ENCODE measurements around the gene ASCL2.

The ASCL2 gene

GRCh38 chr11:2270322-2271076, at the start of gene ASCL2:
Gene ASCL2 (minus strand): TSS chr11:2270588. CDS start chr11:2270332, 256 bp downstream.
- in situ Hi-C loops (cut with HindIII; ENCODE audit: low sequenced_read_pairs) = no loop called here

GRCh38 chr11:2319791-2320472, 49.5 kb upstream of the ASCL2 start:
- in situ Hi-C loops (cut with HindIII; ENCODE audit: low sequenced_read_pairs) = no loop called here

- in situ Hi-C loops (cut with HindIII; ENCODE audit: low sequenced_read_pairs) = no loop called here
Measured at GRCh38 chr11:2318707-2319106, 48.3 kb upstream of the ASCL2 start.

- in situ Hi-C loops (cut with HindIII; ENCODE audit: low sequenced_read_pairs) = no loop called here
Measured at GRCh38 chr11:2318123-2318522, 47.7 kb upstream of the ASCL2 start.

GRCh38 chr11:2317354-2318050, 47.1 kb upstream of the ASCL2 start:
- in situ Hi-C loops (cut with HindIII; ENCODE audit: low sequenced_read_pairs) = no loop called here

- in situ Hi-C loops (cut with HindIII; ENCODE audit: low sequenced_read_pairs) = no loop called here
Measured at GRCh38 chr11:2316963-2317244, 46.5 kb upstream of the ASCL2 start.

- in situ Hi-C loops (cut with HindIII; ENCODE audit: low sequenced_read_pairs) = no loop called here
Measured at GRCh38 chr11:2316169-2316962, 46.0 kb upstream of the ASCL2 start.

- in situ Hi-C loops (cut with HindIII; ENCODE audit: low sequenced_read_pairs) = no loop called here
Measured at GRCh38 chr11:2315395-2316168, 45.2 kb upstream of the ASCL2 start.

- in situ Hi-C loops (cut with HindIII; ENCODE audit: low sequenced_read_pairs) = no loop called here
Measured at GRCh38 chr11:2314525-2315394, 44.4 kb upstream of the ASCL2 start.

GRCh38 chr11:2314136-2314524, 43.7 kb upstream of the ASCL2 start:
- in situ Hi-C loops (cut with HindIII; ENCODE audit: low sequenced_read_pairs) = no loop called here

GRCh38 chr11:2313051-2313951, 42.9 kb upstream of the ASCL2 start:
- in situ Hi-C loops (cut with HindIII; ENCODE audit: low sequenced_read_pairs) = no loop called here

- in situ Hi-C loops (cut with HindIII; ENCODE audit: low sequenced_read_pairs) = no loop called here
Measured at GRCh38 chr11:2312232-2313042, 42.0 kb upstream of the ASCL2 start.

- in situ Hi-C loops (cut with HindIII; ENCODE audit: low sequenced_read_pairs) = no loop called here
Measured at GRCh38 chr11:2311353-2312133, 41.2 kb upstream of the ASCL2 start.

- in situ Hi-C loops (cut with HindIII; ENCODE audit: low sequenced_read_pairs) = no loop called here
Measured at GRCh38 chr11:2310786-2311352, 40.5 kb upstream of the ASCL2 start.

- in situ Hi-C loops (cut with HindIII; ENCODE audit: low sequenced_read_pairs) = no loop called here
Measured at GRCh38 chr11:2310073-2310785, 39.8 kb upstream of the ASCL2 start.

Measured in DLD1 (cell line).